ENCODE results near the gene OR5B3.

DNA sequence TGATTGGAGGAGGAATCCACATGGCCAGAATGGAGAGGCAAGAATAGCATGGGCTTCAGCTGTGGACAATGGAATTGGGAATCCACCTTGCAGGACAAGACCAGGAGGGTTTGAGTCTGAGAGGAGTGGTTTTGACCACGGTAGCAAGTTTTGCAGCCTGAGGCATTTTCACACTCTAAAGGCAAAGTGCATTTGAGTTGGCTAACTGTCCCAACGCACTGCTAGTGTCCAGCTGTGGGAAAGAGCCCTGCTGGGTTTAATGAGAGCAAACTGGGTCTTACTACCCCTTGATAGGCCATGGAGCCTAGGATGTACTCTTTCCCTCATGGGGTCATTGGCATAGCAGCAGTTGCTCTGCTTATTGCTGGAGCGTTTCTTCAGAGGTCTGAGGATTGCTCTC, 21.3 kb upstream of the OR5B3 start, which contains the start of gene OR5B2:
- no peak for TF ChIP-seq POLR2A (IDR thresholded peaks at IDR 0.05)
- TF ChIP-seq, protein P1, sequence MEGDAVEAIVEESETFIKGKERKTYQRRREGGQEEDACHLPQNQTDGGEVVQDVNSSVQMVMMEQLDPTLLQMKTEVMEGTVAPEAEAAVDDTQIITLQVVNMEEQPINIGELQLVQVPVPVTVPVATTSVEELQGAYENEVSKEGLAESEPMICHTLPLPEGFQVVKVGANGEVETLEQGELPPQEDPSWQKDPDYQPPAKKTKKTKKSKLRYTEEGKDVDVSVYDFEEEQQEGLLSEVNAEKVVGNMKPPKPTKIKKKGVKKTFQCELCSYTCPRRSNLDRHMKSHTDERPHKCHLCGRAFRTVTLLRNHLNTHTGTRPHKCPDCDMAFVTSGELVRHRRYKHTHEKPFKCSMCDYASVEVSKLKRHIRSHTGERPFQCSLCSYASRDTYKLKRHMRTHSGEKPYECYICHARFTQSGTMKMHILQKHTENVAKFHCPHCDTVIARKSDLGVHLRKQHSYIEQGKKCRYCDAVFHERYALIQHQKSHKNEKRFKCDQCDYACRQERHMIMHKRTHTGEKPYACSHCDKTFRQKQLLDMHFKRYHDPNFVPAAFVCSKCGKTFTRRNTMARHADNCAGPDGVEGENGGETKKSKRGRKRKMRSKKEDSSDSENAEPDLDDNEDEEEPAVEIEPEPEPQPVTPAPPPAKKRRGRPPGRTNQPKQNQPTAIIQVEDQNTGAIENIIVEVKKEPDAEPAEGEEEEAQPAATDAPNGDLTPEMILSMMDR (IDR thresholded peaks at IDR 0.05), result no peak
